Cardiac fibroblast (primary cell): ENCODE data around the gene SEC16B.
A peak's percentile ranks its signal among the peaks of the same experiment; 100 is the strongest.
"Not testable (repeated sequence)": the region's sequence is repeated elsewhere in the genome, so short reads cannot be mapped to it uniquely, and the experiment has no call there.

Source experiments
- DNase-seq, 2 donors: peaks; one replicate each; pipeline versions ENCODE4 v3.0.0 to v3.0.0-alpha.2; 2010; ENCODE audit warnings: low read depth in 2 of 2
- H3K4me3 ChIP-seq, 2 donors: replicated peaks in 1 of 2; 1 replicate in 1 of 2; 2 replicates in 1 of 2; pipeline ENCODE4 v1.5.1; 2011; ENCODE audit warnings: low read depth in 2 of 2, low read length in 2 of 2, mild to moderate bottlenecking in 2 of 2, moderate library complexity in 1 of 2
- CTCF ChIP-seq: IDR thresholded peaks from one replicate; pipeline ENCODE4 v1.5.1; 2011; ENCODE audit warnings: low read depth, mild to moderate bottlenecking, low read length, inconsistent platforms

The SEC16B gene

GRCh38 chr1:177995369-177995768 lies 25.5 kb upstream of the SEC16B start:
- TF ChIP-seq CTCF = no peak
- no peak for DNase-seq
- no peak overlapping the region for H3K4me3 ChIP-seq

- not testable (repeated sequence) for H3K4me3 ChIP-seq
- peak in 1 of 2 donors; percentile 41 for DNase-seq
Observed at GRCh38 chr1:177986281-177986680, 16.4 kb upstream of the SEC16B start.

GRCh38 chr1:177984761-177985160 lies 14.9 kb upstream of the SEC16B start:
- DNase-seq = no peak
- no peak for TF ChIP-seq CTCF
- H3K4me3 ChIP-seq = no peak overlapping the region

GRCh38 chr1:177984136-177984525 lies 14.3 kb upstream of the SEC16B start:
- no peak for TF ChIP-seq CTCF
- DNase-seq = peak; percentile 95 to 97
- peak overlapping the region; percentile 2 to 13 for H3K4me3 ChIP-seq

GRCh38 chr1:177983482-177984135 lies 13.8 kb upstream of the SEC16B start:
- DNase-seq = peak; percentile 60 to 77
- H3K4me3 ChIP-seq = peak overlapping the region; percentile 2 to 13
- no peak for TF ChIP-seq CTCF

- no peak for TF ChIP-seq CTCF
- DNase-seq = no peak
- H3K4me3 ChIP-seq = no peak overlapping the region
Observed at GRCh38 chr1:177983077-177983476, 13.2 kb upstream of the SEC16B start.

- no peak for TF ChIP-seq CTCF
- no peak overlapping the region for H3K4me3 ChIP-seq
- no peak for DNase-seq
Observed at GRCh38 chr1:177981200-177981599, 11.3 kb upstream of the SEC16B start.
